GM13977 (cell line): ENCODE results near the gene SORBS2.
"Not testable (repeated sequence)": the region's sequence is repeated elsewhere in the genome, so short reads cannot be mapped to it uniquely, and the experiment has no call there.

Experiments used
- DNase-seq: peaks from one replicate; pipeline ENCODE4 v3.0.0; 2012; ENCODE audit warnings: low spot score
- CTCF ChIP-seq: IDR thresholded peaks from 2 replicates; pipeline ENCODE4 v1.5.1; 2012; ENCODE audit warnings: mild to moderate bottlenecking, control low read depth; ENCODE audit not compliant: insufficient read depth; ENCODE audit errors: extremely low read depth, missing control alignments
- in situ Hi-C: fragments of 300-500 bp; cut with MboI; formaldehyde crosslinking; loops from one replicate; pipeline ENCODE4 v1.12.0; 2022; ENCODE audit warnings: low sequenced_read_pairs, low pct_unique_long_range_greater_than_20kb, mixed read lengths, inconsistent platforms; ENCODE audit not compliant: unreplicated experiment

Gene SORBS2

DNA sequence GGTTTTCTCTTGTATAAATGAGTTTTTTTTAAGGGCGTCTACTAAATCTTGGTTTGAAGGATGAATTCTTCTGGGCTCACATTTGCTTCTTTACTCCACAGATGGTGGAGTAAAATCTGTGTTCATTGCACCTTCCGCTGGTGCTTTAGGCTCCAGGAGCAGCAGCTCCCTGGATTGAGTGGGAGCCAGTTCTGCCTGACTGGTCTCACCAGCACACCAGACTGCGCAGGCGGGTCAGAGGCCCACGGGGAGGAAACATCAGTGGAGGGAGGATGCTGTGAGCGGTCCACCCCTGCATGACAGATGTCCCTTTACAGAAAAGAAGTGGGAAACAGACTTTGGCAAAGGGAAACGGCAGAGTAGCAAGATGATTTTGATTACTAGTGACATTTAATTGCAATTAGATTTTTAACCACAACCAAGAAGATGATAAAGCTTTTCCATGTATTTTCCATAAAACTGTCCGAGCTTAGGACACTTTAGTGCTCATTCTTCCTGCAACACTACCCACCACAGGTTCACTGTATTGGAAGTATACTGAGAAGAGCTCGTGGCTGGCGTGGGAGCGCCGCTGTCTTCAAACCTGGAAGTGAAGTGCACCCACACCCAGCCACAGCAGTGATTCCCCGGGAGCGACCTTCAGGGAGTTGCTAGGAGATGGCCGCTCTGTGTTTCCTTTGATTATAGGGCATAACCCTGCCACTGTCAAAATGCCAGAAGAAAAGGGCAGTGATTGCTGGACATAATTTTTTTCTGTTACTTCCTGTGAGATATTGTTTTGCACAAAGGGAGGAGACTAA, 95.2 kb downstream of the SORBS2 start:
- no peak for TF ChIP-seq CTCF
- DNase-seq = no peak
- in situ Hi-C loops = no loop called here

- no peak for DNase-seq
- TF ChIP-seq CTCF = no peak
- in situ Hi-C loops = no loop called here
These were observed 95.8 kb downstream of the SORBS2 start for GRCh38 chr4:185716141-185716551.

- DNase-seq, in situ Hi-C loops: not testable (repeated sequence)
These were observed 97.5 kb downstream of the SORBS2 start for GRCh38 chr4:185714524-185714923.

GRCh38 chr4:185713731-185714130, 98.3 kb downstream of the SORBS2 start:
- in situ Hi-C loops = no loop called here
- DNase-seq = no peak
- TF ChIP-seq CTCF = no peak

DNA sequence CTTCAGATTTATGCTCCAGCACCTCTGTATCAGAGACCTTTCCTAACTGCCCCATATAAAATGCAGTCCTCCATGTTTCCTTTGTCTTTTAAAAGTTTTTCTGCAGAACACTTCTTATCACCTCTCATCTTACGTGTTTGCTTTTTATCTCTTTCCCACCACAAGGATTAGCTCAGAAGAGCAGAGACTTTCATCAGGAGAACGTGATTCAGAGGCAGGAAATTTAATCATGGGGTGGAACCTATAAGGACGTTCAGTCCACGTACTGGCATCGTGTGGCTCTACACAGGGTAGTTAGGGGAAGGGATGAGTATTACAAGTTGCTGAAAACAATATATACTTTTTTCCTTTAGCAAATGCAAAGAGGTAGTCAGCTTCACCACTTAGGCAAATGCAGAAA, 98.7 kb downstream of the SORBS2 start:
- no peak for DNase-seq
- TF ChIP-seq CTCF = no peak
- in situ Hi-C loops = no loop called here

DNA sequence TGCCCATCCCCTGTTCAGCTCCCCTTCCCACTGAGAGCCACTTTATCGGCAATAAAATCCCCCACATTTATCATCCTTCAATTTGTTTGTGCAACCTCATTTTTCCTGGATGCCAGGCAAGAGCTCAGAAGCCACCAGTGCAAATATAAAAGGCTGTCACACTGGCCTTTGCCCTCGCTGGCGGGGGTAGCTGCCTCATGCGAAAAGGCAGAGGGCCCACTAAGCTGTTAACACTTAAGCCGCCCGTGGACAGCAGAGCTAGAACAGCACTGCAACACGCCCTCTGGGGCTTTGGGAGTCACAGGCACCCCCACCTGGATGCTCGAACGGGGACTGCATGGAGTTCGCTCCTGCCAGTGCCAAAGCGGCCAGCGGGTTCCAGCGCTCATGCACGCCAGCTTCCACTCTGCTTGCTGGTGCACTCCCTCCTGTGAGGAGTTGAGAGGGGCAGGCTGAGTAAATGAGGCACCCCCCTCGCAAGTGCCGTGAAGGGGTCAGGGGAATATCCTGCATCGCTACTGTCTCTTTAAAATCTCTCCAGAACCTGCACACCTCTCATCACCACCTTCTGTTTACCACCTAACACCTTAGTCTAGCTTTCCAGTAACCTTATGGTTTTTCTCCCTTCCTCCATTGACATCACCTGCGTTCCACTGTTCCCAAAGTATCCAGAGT, 99.5 kb downstream of the SORBS2 start:
- no peak for TF ChIP-seq CTCF
- DNase-seq = no peak
- in situ Hi-C loops = no loop called here

DNA sequence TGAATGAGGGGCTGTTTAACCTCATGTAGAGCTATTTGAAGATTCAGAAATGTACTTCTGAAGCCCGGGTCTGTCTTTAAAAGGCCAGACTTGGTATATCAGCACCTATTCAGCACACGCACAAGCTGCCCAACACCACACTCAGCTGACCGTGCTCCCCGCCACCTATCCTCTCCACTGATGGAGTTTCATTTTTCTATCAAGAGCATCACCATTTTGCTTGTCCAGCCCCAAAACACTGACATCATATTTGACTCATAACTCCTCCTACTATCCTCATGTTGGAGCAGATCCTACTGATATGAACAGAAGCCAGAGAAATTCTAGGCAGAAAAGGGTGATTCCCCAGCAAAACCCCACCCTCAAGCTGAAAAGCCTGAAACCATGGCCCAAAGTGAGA, 100.3 kb downstream of the SORBS2 start:
- in situ Hi-C loops = no loop called here
- TF ChIP-seq CTCF = no peak
- no peak for DNase-seq
